Activated naive CD8-positive, alpha-beta T cell treated with anti-CD3 and anti-CD28 coated beads, Interleukin-2, amount 50 U/mL, for 24 hours (primary cell): Measurements from ENCODE around the gene TBC1D24.
A peak's percentile ranks its signal among the peaks of the same experiment; 100 is the strongest.
"Not testable (repeated sequence)": the region's sequence is repeated elsewhere in the genome, so short reads cannot be mapped to it uniquely, and the experiment has no call there.

Experiments
- ATAC-seq: fragments of 150-1000 bp; cut with Tn5 transposase; one replicate; pipeline ENCODE4 v1.10.0; 2021
- DNase-seq: peaks from one replicate; pipeline ENCODE4 v3.0.0; 2021
- H3K27ac Mint-ChIP-seq: one replicate; pipeline ENCODE4 v1.8.0; 2021; ENCODE audit warnings: mild to moderate bottlenecking, mixed read lengths
- H3K27me3 Mint-ChIP-seq: one replicate; pipeline ENCODE4 v1.8.0; 2021; ENCODE audit warnings: mixed read lengths
- H3K36me3 Mint-ChIP-seq: one replicate; pipeline ENCODE4 v1.8.0; 2021; ENCODE audit warnings: low read depth, mixed read lengths
- H3K4me1 Mint-ChIP-seq: one replicate; pipeline ENCODE4 v1.8.0; 2021; ENCODE audit warnings: mixed read lengths
- H3K4me3 Mint-ChIP-seq: one replicate; pipeline ENCODE4 v1.8.0; 2021; ENCODE audit warnings: mild to moderate bottlenecking, moderate library complexity, mixed read lengths
- H3K9me3 Mint-ChIP-seq: one replicate; pipeline ENCODE4 v1.8.0; 2021; ENCODE audit warnings: mixed read lengths

The TBC1D24 gene

DNA sequence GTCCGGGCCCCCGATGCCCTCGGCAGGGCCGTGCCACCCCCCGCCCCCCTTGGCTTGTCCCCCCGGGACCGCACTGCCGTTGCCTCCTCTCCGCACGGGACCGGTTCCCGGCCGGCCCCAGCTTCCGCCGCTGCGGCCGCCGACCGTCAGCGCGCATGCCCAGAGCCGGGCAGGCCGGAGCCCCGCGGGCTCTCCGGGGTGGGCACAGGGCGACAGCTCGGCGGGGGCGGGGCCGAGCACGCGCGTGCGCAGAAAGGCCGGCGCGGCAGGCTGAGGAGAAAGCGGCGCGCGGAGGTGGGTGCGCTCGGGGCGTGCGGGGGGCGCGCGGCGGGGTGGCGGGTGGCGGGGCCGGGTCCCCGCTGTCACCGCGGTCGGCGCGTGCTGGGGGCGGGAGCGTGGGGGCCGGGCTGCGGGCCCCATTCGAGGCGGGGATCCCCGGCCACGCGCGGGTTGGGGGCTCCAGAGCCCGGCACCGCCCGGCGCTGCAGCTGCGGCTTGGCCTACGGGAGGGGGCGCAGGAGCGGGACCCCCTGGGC is at the start of gene TBC1D24:
TBC1D24 (plus strand) TSS at position 251 of the 536 bp plus-strand sequence. CDS start 21,022 bp downstream, outside the sequence.
- Mint-ChIP-seq H3K9me3 (no peaks in the 10 kb centered on the region), H3K27me3 (peaks cover 16% of the 10 kb centered on the region), H3K4me3 (peak within 1 kb of the TSS; percentile 76), H3K4me1 (peaks cover 20% of the 10 kb centered on the region), H3K36me3 (no peaks in the 10 kb centered on the region), H3K27ac (peak within 1 kb of the TSS; percentile 62)
- DNase-seq (peak; percentile 89), ATAC-seq (peak; percentile 55)

DNA sequence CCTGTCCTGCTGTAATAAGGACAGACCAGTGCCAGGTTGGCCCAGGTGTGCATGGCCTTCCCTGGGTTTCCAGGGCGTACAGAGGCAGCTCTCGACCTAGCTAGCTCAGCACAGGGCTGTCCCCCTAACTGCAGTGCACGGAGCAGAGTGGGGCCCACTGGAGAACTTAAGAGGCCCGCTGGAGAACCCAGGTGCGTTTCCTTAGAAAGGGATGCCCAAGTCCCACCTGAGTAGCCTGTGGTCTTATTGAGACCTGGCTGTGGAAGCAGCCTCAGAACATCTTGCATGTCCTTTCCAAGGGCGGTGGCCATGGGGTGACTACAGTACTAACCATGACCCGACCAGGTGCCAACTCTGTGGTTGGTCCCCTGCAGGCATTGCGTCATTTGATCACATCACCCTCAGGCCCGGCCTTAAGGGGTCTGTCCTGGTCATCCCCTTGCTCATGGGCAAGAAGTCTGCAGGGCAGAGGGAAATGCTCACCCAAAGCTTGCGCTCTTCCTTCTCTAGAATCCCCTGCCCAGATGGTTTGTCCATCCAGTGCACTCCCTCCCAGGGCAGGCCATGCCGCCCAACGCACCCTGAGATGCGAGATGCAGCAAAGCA is 49.0 kb upstream of the TBC1D24 start:
- no peaks in the 10 kb centered on the region for H3K9me3 Mint-ChIP-seq
- no peaks in the 10 kb centered on the region for H3K27me3 Mint-ChIP-seq
- DNase-seq, result no peak
- H3K4me3 Mint-ChIP-seq, result no peak overlapping the region
- no peak overlapping the region for H3K27ac Mint-ChIP-seq
- ATAC-seq, result no peak
- peaks cover 11% of the 10 kb centered on the region for H3K36me3 Mint-ChIP-seq
- H3K4me1 Mint-ChIP-seq, result peaks cover 18% of the 10 kb centered on the region

DNA sequence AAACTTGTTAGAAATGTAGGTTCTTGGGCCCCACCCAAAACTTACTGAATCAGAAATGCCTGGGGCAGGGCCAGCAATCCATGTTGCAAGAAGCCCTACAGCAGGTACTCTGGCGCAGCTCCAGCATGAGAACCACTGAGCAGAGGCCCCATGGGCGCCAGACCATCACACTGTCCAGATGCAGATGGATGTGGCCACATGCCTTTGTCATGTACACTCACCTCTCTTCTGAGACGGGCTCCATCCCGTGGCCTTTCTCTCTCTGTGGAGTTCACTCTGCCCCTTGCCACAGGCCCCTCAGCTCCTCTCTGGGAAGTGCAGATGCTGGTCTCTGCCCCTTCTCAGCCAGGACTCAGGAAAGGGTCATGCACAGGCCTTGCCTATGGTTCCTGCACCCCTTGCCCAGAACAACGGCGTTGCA is 48.0 kb upstream of the TBC1D24 start:
- no peak for DNase-seq
- Mint-ChIP-seq H3K4me3 (no peak overlapping the region), H3K4me1 (peaks cover 20% of the 10 kb centered on the region), H3K36me3 (peaks cover 14% of the 10 kb centered on the region), H3K27me3 (no peaks in the 10 kb centered on the region), H3K9me3 (no peaks in the 10 kb centered on the region), H3K27ac (no peak overlapping the region)
- no peak for ATAC-seq

DNA sequence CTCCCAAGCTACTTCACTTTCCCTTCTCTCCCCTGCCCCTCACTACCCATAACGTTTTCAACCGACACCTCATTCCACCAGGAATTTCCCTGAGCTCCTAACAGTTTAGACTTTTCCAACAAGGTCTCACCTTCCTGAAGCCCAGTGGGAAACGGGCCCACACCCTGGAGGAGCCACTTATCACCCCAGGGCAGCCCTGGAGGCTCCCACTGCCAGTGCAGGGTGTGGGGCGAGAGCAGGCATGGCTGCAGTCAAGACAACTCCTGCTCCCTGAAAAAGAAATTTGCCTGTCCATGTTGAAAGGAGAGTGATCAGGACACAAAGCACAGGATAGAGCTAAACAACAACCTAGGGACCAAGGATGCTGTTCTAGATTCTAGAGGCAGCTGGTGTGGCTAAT is 47.4 kb upstream of the TBC1D24 start:
- H3K27me3 Mint-ChIP-seq, result no peaks in the 10 kb centered on the region
- H3K4me1 Mint-ChIP-seq, result peaks cover 20% of the 10 kb centered on the region
- peaks cover 16% of the 10 kb centered on the region for H3K36me3 Mint-ChIP-seq
- no peak for DNase-seq
- H3K27ac Mint-ChIP-seq, result no peak overlapping the region
- ATAC-seq, result no peak
- no peaks in the 10 kb centered on the region for H3K9me3 Mint-ChIP-seq
- H3K4me3 Mint-ChIP-seq, result peak overlapping the region; percentile 69

DNA sequence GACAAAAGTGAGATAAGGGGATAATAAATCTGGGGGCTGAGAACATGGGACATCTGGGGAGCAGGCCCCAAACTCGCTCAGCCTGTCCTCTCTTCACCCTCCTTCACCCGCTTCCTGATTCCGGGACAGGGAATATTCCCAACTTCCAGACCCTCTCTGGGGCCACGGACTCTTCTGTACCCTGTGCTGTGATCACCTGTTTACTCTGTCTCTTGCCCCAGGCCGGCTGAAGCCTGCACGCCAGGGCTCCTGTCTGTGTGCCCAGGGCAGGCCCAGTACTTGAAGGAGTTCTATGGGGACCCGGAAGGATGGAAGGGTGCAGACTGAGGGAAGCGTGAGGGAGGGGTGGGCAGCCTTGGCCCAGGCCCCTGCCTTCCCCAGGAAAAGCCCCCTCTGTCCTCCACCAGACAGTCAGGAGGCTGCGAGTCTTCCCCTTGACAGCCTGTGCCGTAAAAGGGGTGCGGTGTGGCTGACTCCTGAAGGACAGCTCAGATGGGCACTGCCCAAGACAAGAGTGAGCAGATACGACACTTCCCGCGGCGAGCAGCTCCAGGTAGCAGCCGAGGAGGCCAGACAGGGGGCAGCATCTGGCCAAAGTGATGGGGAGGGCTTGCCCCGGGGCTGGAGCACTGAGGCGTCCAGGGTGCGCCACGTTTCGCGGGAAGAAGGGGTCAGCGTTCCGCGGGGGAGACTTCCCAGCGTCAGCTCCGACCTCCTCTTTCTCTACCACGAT is 46.7 kb upstream of the TBC1D24 start:
- Mint-ChIP-seq H3K4me1 (peaks cover 19% of the 10 kb centered on the region), H3K27me3 (no peaks in the 10 kb centered on the region), H3K4me3 (peak overlapping the region; percentile 82), H3K27ac (peak overlapping the region; percentile 54), H3K36me3 (peaks cover 21% of the 10 kb centered on the region), H3K9me3 (no peaks in the 10 kb centered on the region)
- DNase-seq (peak; percentile 37), ATAC-seq (peak; percentile 7)

DNA sequence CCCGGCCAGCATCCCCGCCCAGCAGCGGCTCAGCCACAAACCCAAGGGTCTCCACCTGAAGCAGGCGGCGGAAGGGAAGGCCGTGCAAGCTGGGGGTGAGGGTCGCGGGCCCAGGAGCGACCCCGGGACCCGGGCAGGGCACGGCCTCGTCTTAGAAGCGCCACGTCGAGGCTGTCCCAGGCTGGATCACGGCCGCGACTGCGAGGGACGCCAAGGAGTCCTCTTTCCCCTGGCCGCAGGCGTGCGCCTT is 46.2 kb upstream of the TBC1D24 start:
- H3K27me3 Mint-ChIP-seq, result no peaks in the 10 kb centered on the region
- ATAC-seq, result peak; percentile 35
- no peak for DNase-seq
- peak overlapping the region; percentile 82 for H3K4me3 Mint-ChIP-seq
- H3K27ac Mint-ChIP-seq, result peak overlapping the region; percentile 54
- H3K9me3 Mint-ChIP-seq, result no peaks in the 10 kb centered on the region
- peaks cover 18% of the 10 kb centered on the region for H3K4me1 Mint-ChIP-seq
- peaks cover 24% of the 10 kb centered on the region for H3K36me3 Mint-ChIP-seq

DNA sequence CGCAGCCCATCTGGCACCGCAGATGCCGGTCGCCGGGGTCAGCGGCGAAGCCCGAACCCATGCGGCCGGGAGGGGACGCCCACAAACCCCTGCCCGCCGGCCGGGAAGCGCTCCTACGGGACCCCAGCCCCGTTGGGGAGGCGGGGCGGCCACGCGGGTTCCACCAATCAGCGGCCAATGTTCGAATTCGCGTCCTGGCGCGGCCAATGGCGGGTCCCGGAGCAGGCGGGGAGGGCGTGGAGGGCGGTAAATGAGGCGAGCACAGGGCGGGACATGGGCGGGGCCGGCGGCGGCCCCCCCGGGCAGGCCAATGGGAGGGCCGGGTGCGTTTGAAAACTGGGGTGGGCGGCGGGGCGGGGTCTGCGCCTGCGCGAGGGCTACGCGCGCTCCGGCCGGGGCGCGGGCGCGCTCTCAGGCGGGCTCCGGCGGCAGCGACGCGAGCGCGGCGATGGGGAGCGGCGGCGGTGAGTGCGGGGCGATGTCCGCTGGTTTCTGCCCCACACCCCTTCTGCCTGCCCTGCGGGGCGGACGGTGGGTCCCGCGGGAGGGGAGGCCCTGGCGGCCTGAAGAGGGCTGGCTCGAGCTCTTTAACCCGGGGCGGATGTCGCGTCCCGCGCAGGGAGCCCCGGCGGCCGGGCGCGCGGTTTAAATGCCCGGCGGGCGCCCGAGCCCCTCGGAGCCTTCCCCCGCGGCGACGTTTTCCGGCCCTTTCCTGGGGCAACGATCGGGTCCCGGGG is 45.7 kb upstream of the TBC1D24 start, which contains the start of gene CCNF:
CCNF (plus strand) TSS at position 414 of the 737 bp plus-strand sequence; CDS start at position 449, 35 bp downstream.
- H3K4me3 Mint-ChIP-seq, result peak within 1 kb of the TSS; percentile 90
- H3K36me3 Mint-ChIP-seq, result peaks cover 26% of the 10 kb centered on the region
- peak; percentile 96 for ATAC-seq
- H3K27ac Mint-ChIP-seq, result peak within 1 kb of the TSS; percentile 54
- DNase-seq, result peak; percentile 99
- no peaks in the 10 kb centered on the region for H3K9me3 Mint-ChIP-seq
- H3K4me1 Mint-ChIP-seq, result peaks cover 18% of the 10 kb centered on the region
- H3K27me3 Mint-ChIP-seq, result no peaks in the 10 kb centered on the region

DNA sequence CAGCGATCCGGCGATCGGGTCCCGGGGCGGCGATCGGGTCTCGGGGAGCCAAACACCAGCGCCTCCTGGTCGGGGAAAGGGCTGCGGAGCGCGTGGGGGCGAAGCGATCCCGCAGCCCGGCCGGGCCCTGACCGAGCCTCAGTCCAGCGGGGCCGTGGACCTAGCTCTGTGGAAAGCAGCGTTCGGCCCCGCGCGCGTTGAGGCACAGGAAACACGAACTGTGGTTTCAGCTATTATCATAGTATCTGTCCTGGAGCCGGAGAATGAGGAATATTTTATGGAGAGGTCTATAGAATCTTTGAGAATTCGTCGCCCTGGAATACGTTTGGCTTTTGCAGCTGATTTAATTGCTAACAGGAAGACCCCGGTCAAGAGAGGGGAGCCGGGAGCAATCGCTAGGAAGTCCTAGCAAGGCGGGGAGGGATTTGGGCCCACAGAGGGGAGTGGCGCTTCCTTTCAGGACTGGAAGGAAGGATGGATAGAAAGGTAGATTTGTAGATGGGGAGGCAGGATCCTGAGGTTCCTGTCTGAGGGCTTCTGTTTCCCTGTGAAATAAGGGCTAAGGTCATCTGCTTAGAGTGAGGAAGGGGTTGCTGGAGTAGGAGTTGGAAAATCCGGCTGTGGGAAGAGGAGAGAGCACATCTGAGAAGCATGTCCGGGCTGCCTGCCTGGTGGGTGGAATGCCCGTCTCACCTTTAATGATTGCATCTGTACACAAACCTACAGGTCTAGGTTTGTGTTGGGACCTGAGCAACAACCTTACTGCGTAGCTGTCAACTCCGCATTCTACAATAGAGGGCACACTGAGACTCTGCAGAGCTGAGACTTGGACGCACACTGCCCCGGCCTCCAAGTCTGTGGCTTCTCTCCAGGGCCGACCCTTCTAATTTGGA is 44.9 kb upstream of the TBC1D24 start:
- Mint-ChIP-seq H3K27ac (peak overlapping the region; percentile 34), H3K36me3 (peaks cover 30% of the 10 kb centered on the region), H3K4me3 (peak overlapping the region; percentile 90)

DNA sequence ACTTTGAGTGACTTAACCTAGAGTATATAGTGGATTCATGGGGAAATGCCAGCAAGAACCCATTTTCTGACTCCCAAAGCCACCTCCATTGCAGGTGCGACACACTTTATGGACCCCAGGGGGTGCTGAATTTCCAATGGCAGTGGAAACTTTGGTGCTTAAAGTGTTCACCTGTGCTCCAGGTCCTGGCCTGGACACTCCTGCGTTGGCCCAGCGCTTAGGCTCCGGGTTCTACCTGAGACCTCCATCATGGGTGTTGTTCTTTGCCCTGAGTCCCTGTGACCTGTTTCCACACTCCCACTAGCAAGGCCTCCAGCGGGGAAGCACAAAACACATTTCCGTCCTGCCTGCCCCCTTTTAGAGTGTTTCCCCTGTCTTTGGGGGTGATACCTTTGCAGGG is 42.6 kb upstream of the TBC1D24 start:
- Mint-ChIP-seq H3K27me3 (no peaks in the 10 kb centered on the region), H3K9me3 (no peaks in the 10 kb centered on the region), H3K4me3 (no peak overlapping the region), H3K27ac (no peak overlapping the region), H3K36me3 (peaks cover 44% of the 10 kb centered on the region), H3K4me1 (peaks cover 18% of the 10 kb centered on the region)
- no peak for DNase-seq
- no peak for ATAC-seq

More for the DNA sequence above, 44.9 kb upstream of the TBC1D24 start:
- no peaks in the 10 kb centered on the region for H3K27me3 Mint-ChIP-seq
- H3K4me1 Mint-ChIP-seq, result peaks cover 18% of the 10 kb centered on the region
- ATAC-seq (no peak), DNase-seq (no peak)
- no peaks in the 10 kb centered on the region for H3K9me3 Mint-ChIP-seq

DNA sequence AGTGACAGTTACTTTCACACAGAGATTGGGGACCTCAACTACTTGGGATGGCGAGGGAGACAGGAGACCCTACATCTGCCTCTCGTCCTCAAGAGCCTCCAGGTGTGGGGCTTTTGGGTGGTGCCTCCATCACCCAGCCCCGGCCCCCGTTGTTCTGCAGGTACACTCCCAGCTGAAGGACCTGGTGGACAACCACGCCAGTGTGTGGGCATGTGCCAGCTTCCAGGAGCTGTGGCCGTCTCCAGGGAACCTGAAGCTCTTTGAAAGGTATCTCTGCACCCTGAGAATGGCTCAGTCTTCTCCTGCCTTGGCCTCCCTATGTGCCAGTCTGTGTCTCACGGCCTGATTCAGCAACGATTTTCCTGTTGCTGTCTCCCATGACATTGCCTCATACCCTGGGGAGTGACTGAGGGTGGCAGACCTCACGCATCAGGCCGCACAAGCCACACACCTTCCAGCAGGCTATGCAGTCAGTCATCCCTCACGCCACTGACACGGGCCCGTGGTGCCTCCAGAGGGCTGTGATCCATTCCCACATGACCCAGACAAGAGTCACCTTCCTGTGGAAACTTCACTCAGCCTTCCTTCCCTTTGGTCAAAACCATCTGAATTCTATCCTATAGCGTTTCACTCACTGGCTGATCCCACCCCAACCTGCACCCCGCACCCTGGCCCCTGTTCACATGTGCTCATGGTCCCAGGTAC is 42.0 kb upstream of the TBC1D24 start:
- H3K27me3 Mint-ChIP-seq, result no peaks in the 10 kb centered on the region
- peaks cover 17% of the 10 kb centered on the region for H3K4me1 Mint-ChIP-seq
- ATAC-seq (no peak), DNase-seq (no peak)
- H3K9me3 Mint-ChIP-seq, result no peaks in the 10 kb centered on the region
- peaks cover 51% of the 10 kb centered on the region for H3K36me3 Mint-ChIP-seq
- H3K4me3 Mint-ChIP-seq, result no peak overlapping the region
- no peak overlapping the region for H3K27ac Mint-ChIP-seq

DNA sequence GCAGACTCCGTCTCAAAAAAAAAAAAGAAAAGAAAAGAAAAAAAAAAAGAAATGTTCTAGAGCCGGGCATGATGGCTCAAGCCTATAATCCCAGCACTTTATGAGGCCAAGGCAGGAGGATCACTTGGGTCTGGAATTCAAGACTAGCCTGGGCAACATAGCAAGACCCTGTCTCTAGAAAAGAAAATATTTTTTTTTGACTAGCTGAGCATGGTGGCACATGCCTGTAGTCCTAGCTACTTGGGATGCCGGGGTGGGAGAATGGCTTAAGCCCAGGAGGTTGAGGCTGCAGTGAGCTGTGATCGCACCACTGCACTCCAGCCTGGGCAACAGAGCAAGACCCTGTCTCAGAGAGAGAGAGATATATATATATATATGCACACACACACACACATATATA is 39.7 kb upstream of the TBC1D24 start:
- not testable (repeated sequence) for H3K27ac Mint-ChIP-seq, H3K27me3 Mint-ChIP-seq, H3K9me3 Mint-ChIP-seq, H3K4me3 Mint-ChIP-seq, DNase-seq, ATAC-seq
- Mint-ChIP-seq H3K4me1 (peaks cover 18% of the 10 kb centered on the region), H3K36me3 (peaks cover 61% of the 10 kb centered on the region)

DNA sequence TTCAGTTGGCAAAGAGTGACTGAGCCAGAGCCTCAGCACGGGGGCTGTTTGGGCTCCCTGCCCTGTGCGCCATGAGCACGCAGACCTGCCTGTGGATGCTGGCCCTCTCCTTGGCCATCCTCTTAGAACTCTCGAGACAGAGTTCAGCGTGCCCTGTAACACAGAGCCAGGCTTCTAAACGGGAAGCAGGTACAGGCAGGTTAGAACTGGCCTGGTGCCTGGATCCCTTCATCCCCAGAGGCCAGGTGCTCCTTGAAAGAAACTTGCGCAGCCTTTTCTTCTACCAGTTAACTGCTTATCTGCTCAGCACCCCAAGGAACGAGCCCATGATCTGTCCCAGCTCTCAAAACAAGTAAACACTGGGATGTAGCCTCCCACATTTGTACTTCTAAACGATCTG is 38.8 kb upstream of the TBC1D24 start:
- ATAC-seq (no peak), DNase-seq (no peak)
- no peaks in the 10 kb centered on the region for H3K27me3 Mint-ChIP-seq
- H3K9me3 Mint-ChIP-seq, result no peaks in the 10 kb centered on the region
- no peak overlapping the region for H3K4me3 Mint-ChIP-seq
- H3K4me1 Mint-ChIP-seq, result peaks cover 9% of the 10 kb centered on the region
- peaks cover 57% of the 10 kb centered on the region for H3K36me3 Mint-ChIP-seq
- no peak overlapping the region for H3K27ac Mint-ChIP-seq

DNA sequence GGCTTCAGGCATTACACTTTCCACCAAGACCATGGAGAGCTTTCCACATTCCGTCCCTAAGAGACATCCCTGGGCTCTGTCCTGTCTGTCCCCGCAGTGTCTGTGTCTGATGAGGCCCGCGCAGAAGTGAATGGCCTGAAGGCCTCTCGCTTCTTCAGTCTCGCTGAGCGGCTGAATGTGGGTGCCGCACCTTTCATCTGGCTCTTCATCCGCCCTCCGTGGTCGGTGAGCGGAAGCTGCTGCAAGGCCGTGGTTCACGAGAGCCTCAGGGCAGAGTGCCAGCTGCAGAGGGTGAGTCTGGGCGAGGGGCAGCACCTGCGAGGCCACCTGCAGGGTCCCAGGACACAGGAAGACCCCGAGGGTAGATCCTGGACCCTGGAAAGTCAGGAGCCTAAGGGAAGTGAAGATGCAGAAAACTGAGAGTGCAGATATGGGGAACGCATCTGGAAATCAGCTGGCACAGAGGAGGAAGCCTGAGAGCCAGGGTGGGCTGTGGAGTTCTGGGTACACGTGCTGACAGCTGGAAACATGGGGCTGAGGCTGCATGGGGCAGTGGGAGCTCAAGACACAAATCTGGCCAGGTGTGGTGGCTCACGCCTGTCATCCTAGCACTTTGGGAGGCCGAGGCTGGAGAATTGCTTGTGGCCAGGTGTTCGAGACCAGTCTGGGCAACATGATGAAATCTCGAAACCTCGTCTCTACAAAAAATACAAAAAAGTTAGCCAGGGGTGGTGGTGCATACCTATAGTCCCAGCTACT is 37.7 kb upstream of the TBC1D24 start:
- H3K27ac Mint-ChIP-seq, result no peak overlapping the region

More for the DNA sequence above, 37.7 kb upstream of the TBC1D24 start:
- Mint-ChIP-seq H3K4me1 (peaks cover 9% of the 10 kb centered on the region), H3K36me3 (peaks cover 58% of the 10 kb centered on the region), H3K4me3 (no peak overlapping the region), H3K27me3 (no peaks in the 10 kb centered on the region), H3K9me3 (no peaks in the 10 kb centered on the region)
- DNase-seq (no peak), ATAC-seq (no peak)
